Lower leg skin (tissue), 3 donors: ENCODE results near the gene NXPH3.

ENCODE experiments used
- CTCF ChIP-seq, 3 donors: fragments of 450-650 bp; IDR thresholded peaks; one replicate each; pipeline ENCODE4 v1.5.1; 2016; ENCODE audit warnings: antibody characterized with exemption in 3 of 3, mild to moderate bottlenecking in 3 of 3, moderate library complexity in 2 of 3
- POLR2A ChIP-seq, 2 donors: fragments of 450-650 bp; IDR thresholded peaks; one replicate each; pipeline ENCODE4 v1.6.1; 2016 to 2017; ENCODE audit warnings: antibody characterized with exemption in 2 of 2, mild to moderate bottlenecking in 1 of 2, moderate library complexity in 1 of 2

DNA sequence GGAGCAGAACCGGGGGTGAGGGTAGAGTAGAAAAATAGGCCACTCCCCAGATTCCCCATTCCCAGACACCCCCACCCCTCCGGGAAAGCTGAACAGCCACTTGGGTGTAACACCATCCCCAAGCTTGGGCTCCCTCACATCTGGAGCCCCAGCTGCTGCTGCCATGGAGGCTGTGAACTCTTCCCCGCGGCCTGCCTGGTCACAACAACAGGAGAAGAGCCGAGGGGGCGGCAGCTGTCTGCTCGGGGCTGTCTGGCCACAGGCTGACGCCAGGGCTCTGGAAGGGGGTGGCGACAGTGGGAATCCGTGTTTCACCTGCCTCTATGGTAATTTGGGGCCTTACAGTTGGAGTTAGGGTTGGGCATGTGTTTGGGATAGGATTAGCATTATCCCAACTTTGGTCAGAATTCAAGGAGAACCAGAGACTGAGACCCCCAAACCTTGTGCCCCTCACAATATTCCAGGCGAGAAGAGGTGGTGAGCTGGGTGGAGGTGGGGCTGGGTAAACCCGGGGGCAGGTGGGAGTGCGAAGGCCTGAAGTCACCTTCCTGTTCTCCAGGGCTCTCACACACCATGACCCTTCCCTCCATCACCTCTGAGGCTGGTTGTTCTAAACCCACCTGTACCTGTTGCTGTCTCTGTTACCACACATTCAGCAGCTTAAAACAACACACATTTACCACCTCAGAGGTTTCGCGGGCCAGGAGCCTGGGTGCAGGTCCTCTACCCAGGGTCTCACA lies 29.7 kb upstream of the NXPH3 start:
- no peak for TF ChIP-seq CTCF (IDR thresholded peaks at IDR 0.05)
- no peak for TF ChIP-seq POLR2A (IDR thresholded peaks at IDR 0.05)
